GM12892 (cell line): Measurements from ENCODE around the gene NISCH.

ENCODE experiments used
- POLR2A ChIP-seq: IDR thresholded peaks from 2 replicates; pipeline ENCODE4 v1.6.1; 2011; ENCODE audit warnings: low read depth, low read length, control low read depth
- POLR2AphosphoS5 ChIP-seq: IDR thresholded peaks from 2 replicates; pipeline ENCODE4 v1.6.1; 2011; ENCODE audit warnings: low read depth, low read length, control low read depth

DNA sequence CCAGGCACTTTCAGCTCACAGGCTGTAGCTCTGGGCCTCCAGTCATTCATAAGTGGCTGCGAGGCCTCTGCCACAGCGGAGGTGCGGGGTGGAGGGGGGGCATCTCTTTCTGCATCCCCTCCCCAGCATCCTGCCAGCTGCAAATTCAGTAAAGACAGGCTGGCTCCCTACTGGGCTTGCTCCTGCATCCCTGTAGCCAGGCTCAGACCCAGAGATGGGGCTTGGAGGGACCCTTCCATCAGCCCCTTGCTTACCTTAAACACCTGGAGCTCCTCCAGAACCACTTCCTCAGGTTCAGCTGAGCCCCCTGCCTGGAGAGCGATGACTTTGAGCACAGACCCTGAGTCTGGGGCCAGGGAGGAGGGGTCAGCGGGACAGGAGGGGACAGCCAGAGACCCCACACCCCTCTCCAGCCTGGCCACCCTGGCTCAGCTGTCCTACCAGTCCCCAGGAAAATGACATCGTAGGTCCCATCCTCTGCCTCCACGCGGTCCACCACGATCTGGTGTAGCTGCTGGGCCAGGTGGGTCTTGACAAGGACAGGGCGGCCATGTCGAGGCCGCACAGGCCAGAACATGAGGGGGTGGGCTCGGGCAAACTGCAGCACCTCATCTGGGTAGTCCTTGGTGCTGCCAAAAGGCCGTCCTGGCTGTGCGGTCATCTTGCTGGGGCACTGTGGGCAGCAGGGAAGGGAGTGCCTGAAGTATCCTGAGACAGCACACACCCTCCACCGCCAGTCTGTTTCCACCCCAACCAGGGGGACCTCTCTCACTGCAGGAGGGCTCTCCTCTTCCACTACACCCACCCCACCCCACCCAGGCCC is 15.8 kb upstream of the NISCH start:
- TF ChIP-seq POLR2A (no peak), POLR2AphosphoS5 (no peak)
